ENCODE results near the gene FGFR1OP2.

FGFR1OP2 gene

GRCh38 chr12:27003421-27004381, 65.4 kb downstream of the FGFR1OP2 start:
- Mint-ChIP-seq H3K4me3 (no peak overlapping the region), H3K4me1 (ENCODE audit: low read depth) (peaks cover 15% of the 10 kb centered on the region), H3K9me3 (no peaks in the 10 kb centered on the region), H3K36me3 (ENCODE audit: low read depth) (peaks cover 20% of the 10 kb centered on the region), H3K27ac (no peak overlapping the region), H3K27me3 (ENCODE audit: low read depth) (no peaks in the 10 kb centered on the region)

- no peaks in the 10 kb centered on the region for H3K27me3 Mint-ChIP-seq (ENCODE audit: low read depth)
- H3K4me1 Mint-ChIP-seq (ENCODE audit: low read depth), result peaks cover 22% of the 10 kb centered on the region
- no peaks in the 10 kb centered on the region for H3K9me3 Mint-ChIP-seq
- no peak overlapping the region for H3K4me3 Mint-ChIP-seq
- H3K36me3 Mint-ChIP-seq (ENCODE audit: low read depth), result peaks cover 20% of the 10 kb centered on the region
- H3K27ac Mint-ChIP-seq, result no peak overlapping the region
Measured at GRCh38 chr12:27005495-27005894, 67.2 kb downstream of the FGFR1OP2 start.

GRCh38 chr12:27006797-27007467, 68.7 kb downstream of the FGFR1OP2 start:
- H3K36me3 Mint-ChIP-seq (ENCODE audit: low read depth), result peaks cover 20% of the 10 kb centered on the region
- no peak overlapping the region for H3K4me3 Mint-ChIP-seq
- no peak overlapping the region for H3K27ac Mint-ChIP-seq
- no peaks in the 10 kb centered on the region for H3K27me3 Mint-ChIP-seq (ENCODE audit: low read depth)
- peaks cover 28% of the 10 kb centered on the region for H3K4me1 Mint-ChIP-seq (ENCODE audit: low read depth)
- H3K9me3 Mint-ChIP-seq, result no peaks in the 10 kb centered on the region

- Mint-ChIP-seq H3K27me3 (ENCODE audit: low read depth) (no peaks in the 10 kb centered on the region), H3K4me1 (ENCODE audit: low read depth) (peaks cover 32% of the 10 kb centered on the region), H3K27ac (no peak overlapping the region)
Measured at GRCh38 chr12:27008081-27008480, 69.8 kb downstream of the FGFR1OP2 start.

GRCh38 chr12:27009881-27010301, 71.6 kb downstream of the FGFR1OP2 start:
- Mint-ChIP-seq H3K27me3 (ENCODE audit: low read depth) (no peaks in the 10 kb centered on the region), H3K27ac (no peak overlapping the region), H3K9me3 (no peaks in the 10 kb centered on the region), H3K4me3 (no peak overlapping the region), H3K4me1 (ENCODE audit: low read depth) (peaks cover 40% of the 10 kb centered on the region), H3K36me3 (ENCODE audit: low read depth) (peaks cover 17% of the 10 kb centered on the region)

More at GRCh38 chr12:27008081-27008480, 69.8 kb downstream of the FGFR1OP2 start:
- Mint-ChIP-seq H3K9me3 (no peaks in the 10 kb centered on the region), H3K36me3 (ENCODE audit: low read depth) (peaks cover 17% of the 10 kb centered on the region), H3K4me3 (no peak overlapping the region)

- peak overlapping the region; percentile 94 for H3K4me3 Mint-ChIP-seq
- no peaks in the 10 kb centered on the region for H3K9me3 Mint-ChIP-seq
- H3K36me3 Mint-ChIP-seq (ENCODE audit: low read depth), result peaks cover 16% of the 10 kb centered on the region
- no peak overlapping the region for H3K27ac Mint-ChIP-seq
- peaks cover 45% of the 10 kb centered on the region for H3K4me1 Mint-ChIP-seq (ENCODE audit: low read depth)
- H3K27me3 Mint-ChIP-seq (ENCODE audit: low read depth), result no peaks in the 10 kb centered on the region
Measured at GRCh38 chr12:27012239-27012981, 74.1 kb downstream of the FGFR1OP2 start.

GRCh38 chr12:27012982-27013255, 74.6 kb downstream of the FGFR1OP2 start:
- Mint-ChIP-seq H3K4me3 (peak overlapping the region; percentile 94), H3K36me3 (ENCODE audit: low read depth) (peaks cover 16% of the 10 kb centered on the region), H3K9me3 (no peaks in the 10 kb centered on the region), H3K27me3 (ENCODE audit: low read depth) (no peaks in the 10 kb centered on the region), H3K4me1 (ENCODE audit: low read depth) (peaks cover 48% of the 10 kb centered on the region), H3K27ac (no peak overlapping the region)

GRCh38 chr12:27013611-27014084, 75.4 kb downstream of the FGFR1OP2 start:
- Mint-ChIP-seq H3K4me1 (ENCODE audit: low read depth) (peaks cover 45% of the 10 kb centered on the region), H3K27ac (peak overlapping the region; percentile 92), H3K9me3 (no peaks in the 10 kb centered on the region), H3K27me3 (ENCODE audit: low read depth) (no peaks in the 10 kb centered on the region), H3K4me3 (peak overlapping the region; percentile 94), H3K36me3 (ENCODE audit: low read depth) (peaks cover 11% of the 10 kb centered on the region)

GRCh38 chr12:27014085-27014858, 76.0 kb downstream of the FGFR1OP2 start, which contains the start of gene TM7SF3:
Gene TM7SF3, minus strand, starts transcription at chr12:27014384. Its CDS starts 216 bp downstream, at chr12:27014168.
- no peaks in the 10 kb centered on the region for H3K9me3 Mint-ChIP-seq
- H3K4me3 Mint-ChIP-seq, result peak within 1 kb of the TSS; percentile 94
- H3K4me1 Mint-ChIP-seq (ENCODE audit: low read depth), result peaks cover 43% of the 10 kb centered on the region
- peaks cover 11% of the 10 kb centered on the region for H3K36me3 Mint-ChIP-seq (ENCODE audit: low read depth)
- no peaks in the 10 kb centered on the region for H3K27me3 Mint-ChIP-seq (ENCODE audit: low read depth)
- peak within 1 kb of the TSS; percentile 94 for H3K27ac Mint-ChIP-seq

GRCh38 chr12:27014859-27015729, 76.8 kb downstream of the FGFR1OP2 start:
- Mint-ChIP-seq H3K4me3 (peak overlapping the region; percentile 94), H3K4me1 (ENCODE audit: low read depth) (peaks cover 40% of the 10 kb centered on the region), H3K36me3 (ENCODE audit: low read depth) (peaks cover 9% of the 10 kb centered on the region), H3K27ac (peak overlapping the region; percentile 94), H3K27me3 (ENCODE audit: low read depth) (no peaks in the 10 kb centered on the region), H3K9me3 (no peaks in the 10 kb centered on the region)

GRCh38 chr12:27015730-27016076, 77.4 kb downstream of the FGFR1OP2 start:
- H3K4me1 Mint-ChIP-seq (ENCODE audit: low read depth), result peaks cover 36% of the 10 kb centered on the region
- peak overlapping the region; percentile 94 for H3K27ac Mint-ChIP-seq
- H3K27me3 Mint-ChIP-seq (ENCODE audit: low read depth), result no peaks in the 10 kb centered on the region
- no peaks in the 10 kb centered on the region for H3K9me3 Mint-ChIP-seq
- H3K36me3 Mint-ChIP-seq (ENCODE audit: low read depth), result peaks cover 4% of the 10 kb centered on the region
- no peak overlapping the region for H3K4me3 Mint-ChIP-seq

Measured in T-helper 1 cell treated with Interleukin-12 subunit alpha and Interleukin-12 subunit beta and Interleukin-4 antibody, amounts not matched to agents 30 μg/mL and 1 μg/mL, for 36 hours (primary cell).